ENCODE results near the gene FNDC8.
"Not testable (repeated sequence)": the region's sequence is repeated elsewhere in the genome, so short reads cannot be mapped to it uniquely, and the experiment has no call there.

The FNDC8 gene

DNA sequence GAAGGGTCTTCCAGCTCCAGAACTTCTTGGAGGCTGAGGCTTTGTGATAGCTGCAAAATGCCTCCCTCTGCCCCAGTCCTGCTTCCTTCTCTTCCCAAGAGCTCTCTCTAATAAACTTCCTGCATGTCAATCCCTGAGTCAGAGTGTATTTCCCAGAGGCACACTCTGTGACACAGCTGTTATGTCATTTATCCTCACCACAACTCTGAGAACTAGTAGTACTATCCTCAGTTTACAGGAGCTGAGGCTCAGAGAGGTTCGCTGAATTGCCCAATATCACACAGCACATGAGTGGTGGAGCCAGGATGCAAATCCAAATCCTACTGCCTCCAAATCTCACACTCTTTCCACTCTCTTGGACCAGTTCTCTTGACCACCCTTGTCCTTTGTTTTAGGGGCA lies 46.3 kb downstream of the FNDC8 start:
- H2AK5ac ChIP-seq (ENCODE audit: low read length): no peak overlapping the region
- H3K4me2 ChIP-seq (ENCODE audit: low read length): no peak overlapping the region
- no peak overlapping the region for H3K18ac ChIP-seq (ENCODE audit: low read length)
- H4K5ac ChIP-seq (ENCODE audit: low read length): no peak overlapping the region
- DNase-seq: no peak
- H3K4ac ChIP-seq (ENCODE audit: low read depth, low read length): no peak overlapping the region
- H3K36me3 ChIP-seq (ENCODE audit: control insufficient read depth, insufficient read depth, low read length): no peaks in the 10 kb centered on the region
- no peak overlapping the region for H2BK5ac ChIP-seq (ENCODE audit: low read length)
- no peaks in the 10 kb centered on the region for H3K4me1 ChIP-seq (ENCODE audit: control insufficient read depth, low read depth, low read length)
- no peak overlapping the region for H3K9ac ChIP-seq (ENCODE audit: low read length)
- no peak overlapping the region for H3K23ac ChIP-seq (ENCODE audit: low read length)
- no peak overlapping the region for H2BK15ac ChIP-seq (replicated peaks; ENCODE audit: low read depth)
- no peaks in the 10 kb centered on the region for H3K27me3 ChIP-seq (ENCODE audit: insufficient read depth, low read length, poor library complexity)
- no CpG with 5 or more reads among the region's 1 CpG for WGBS (ENCODE audit: extremely low coverage, insufficient coverage, low lambda C conversion rate)
- no peak overlapping the region for H3K4me3 ChIP-seq (ENCODE audit: low read length)
- H3K27ac ChIP-seq (ENCODE audit: low read depth, low read length): no peak overlapping the region
- H2BK120ac ChIP-seq (ENCODE audit: low read depth, low read length): no peak overlapping the region
- no peaks in the 10 kb centered on the region for H3K79me2 ChIP-seq (ENCODE audit: control insufficient read depth, insufficient read depth, low read length)
- H3K79me1 ChIP-seq (ENCODE audit: low read length): no peaks in the 10 kb centered on the region
- no peak overlapping the region for H3K56ac ChIP-seq (ENCODE audit: low read length)
- H4K8ac ChIP-seq (ENCODE audit: low read depth, low read length): no peak overlapping the region

DNA sequence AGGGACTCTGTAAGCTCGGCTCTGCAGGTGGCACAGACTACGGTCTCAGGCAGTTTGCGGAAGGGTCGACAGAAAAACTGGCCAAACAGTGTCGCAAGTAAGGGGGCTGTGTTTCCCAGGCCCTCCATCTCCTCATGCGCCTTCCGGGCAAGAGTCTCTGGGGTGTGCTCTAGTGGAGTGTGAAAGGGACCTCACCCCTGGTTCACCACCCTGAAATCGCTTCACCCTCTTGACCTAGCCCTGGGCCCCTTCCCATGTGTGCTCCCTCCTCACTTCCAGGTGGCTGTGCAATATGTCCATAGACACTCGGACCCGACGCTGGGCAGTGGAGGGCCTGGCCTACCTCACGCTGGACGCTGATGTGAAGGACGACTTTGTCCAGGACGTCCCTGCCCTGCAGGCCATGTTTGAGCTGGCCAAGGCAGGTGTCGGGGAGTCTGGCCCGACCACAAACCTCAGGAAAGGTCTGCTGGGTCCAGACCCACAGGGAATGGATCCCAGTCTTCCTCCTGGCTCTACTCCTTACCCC lies 48.5 kb downstream of the FNDC8 start:
- Histone ChIP-seq H3K4me3 (ENCODE audit: low read length) (no peak overlapping the region), H2BK5ac (ENCODE audit: low read length) (no peak overlapping the region), H3K79me2 (ENCODE audit: control insufficient read depth, insufficient read depth, low read length) (no peaks in the 10 kb centered on the region), H3K27me3 (ENCODE audit: insufficient read depth, low read length, poor library complexity) (no peaks in the 10 kb centered on the region), H2BK15ac (replicated peaks; ENCODE audit: low read depth) (no peak overlapping the region), H3K36me3 (ENCODE audit: control insufficient read depth, insufficient read depth, low read length) (no peaks in the 10 kb centered on the region), H3K23ac (ENCODE audit: low read length) (no peak overlapping the region), H3K18ac (ENCODE audit: low read length) (no peak overlapping the region), H3K4me2 (ENCODE audit: low read length) (no peak overlapping the region), H2AK5ac (ENCODE audit: low read length) (no peak overlapping the region), H2BK120ac (ENCODE audit: low read depth, low read length) (no peak overlapping the region), H3K4me1 (ENCODE audit: control insufficient read depth, low read depth, low read length) (no peaks in the 10 kb centered on the region), H3K27ac (ENCODE audit: low read depth, low read length) (no peak overlapping the region), H4K8ac (ENCODE audit: low read depth, low read length) (no peak overlapping the region), H3K79me1 (ENCODE audit: low read length) (no peaks in the 10 kb centered on the region), H4K5ac (ENCODE audit: low read length) (no peak overlapping the region), H3K4ac (ENCODE audit: low read depth, low read length) (no peak overlapping the region), H3K56ac (ENCODE audit: low read length) (no peak overlapping the region), H3K9ac (ENCODE audit: low read length) (no peak overlapping the region)
- WGBS (ENCODE audit: extremely low coverage, insufficient coverage, low lambda C conversion rate): no CpG with 5 or more reads among the region's 17 CpGs
- DNase-seq: no peak

DNA sequence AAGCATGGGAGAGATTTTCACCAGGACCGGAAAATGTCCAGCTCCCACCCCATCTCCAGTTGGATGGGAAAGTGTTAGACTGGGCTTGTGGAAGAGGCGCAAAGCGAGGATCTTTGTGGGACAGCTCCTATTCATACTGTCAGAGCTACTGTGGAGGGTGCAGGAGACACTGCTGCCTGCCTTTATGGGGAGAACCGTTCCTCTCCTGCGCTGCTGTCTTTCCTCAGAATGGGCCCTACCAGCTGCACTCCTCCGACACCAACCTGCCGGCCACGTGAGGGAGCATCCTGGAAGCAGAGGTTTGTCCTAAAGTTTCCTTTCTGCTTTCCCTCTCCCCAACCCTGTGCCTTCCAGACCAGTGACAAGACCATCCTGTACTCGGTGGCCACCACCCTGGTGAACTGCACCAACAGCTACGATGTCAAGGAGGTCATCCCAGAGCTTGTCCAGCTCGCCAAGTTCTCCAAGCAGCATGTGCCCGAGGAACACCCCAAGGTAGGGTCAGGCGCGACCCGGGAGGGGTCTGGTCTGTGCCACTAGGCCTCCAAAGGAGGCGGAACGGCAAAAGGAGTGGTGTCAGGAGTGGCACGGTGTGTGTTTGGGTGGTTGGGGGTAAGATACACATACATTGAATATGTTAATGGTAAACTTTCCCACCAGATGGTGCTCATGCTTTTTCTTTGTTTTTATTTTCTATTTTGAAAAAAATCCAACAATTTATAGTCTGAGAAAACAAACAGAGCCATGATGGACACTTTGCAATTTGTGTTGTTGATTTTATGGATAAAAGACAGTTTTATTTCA lies 49.8 kb downstream of the FNDC8 start:
- no peak overlapping the region for H3K4me2 ChIP-seq (ENCODE audit: low read length)
- WGBS (ENCODE audit: extremely low coverage, insufficient coverage, low lambda C conversion rate): no CpG with 5 or more reads among the region's 18 CpGs
- peak overlapping the region; percentile 25 for H3K56ac ChIP-seq (ENCODE audit: low read length)
- no peak overlapping the region for H2BK120ac ChIP-seq (ENCODE audit: low read depth, low read length)
- H3K23ac ChIP-seq (ENCODE audit: low read length): no peak overlapping the region
- no peak overlapping the region for H3K18ac ChIP-seq (ENCODE audit: low read length)
- no peak overlapping the region for H3K27ac ChIP-seq (ENCODE audit: low read depth, low read length)
- no peak for DNase-seq
- H3K9ac ChIP-seq (ENCODE audit: low read length): no peak overlapping the region
- no peak overlapping the region for H3K4me3 ChIP-seq (ENCODE audit: low read length)
- H3K4ac ChIP-seq (ENCODE audit: low read depth, low read length): no peak overlapping the region
- no peaks in the 10 kb centered on the region for H3K36me3 ChIP-seq (ENCODE audit: control insufficient read depth, insufficient read depth, low read length)
- no peaks in the 10 kb centered on the region for H3K79me2 ChIP-seq (ENCODE audit: control insufficient read depth, insufficient read depth, low read length)
- no peak overlapping the region for H2BK15ac ChIP-seq (replicated peaks; ENCODE audit: low read depth)
- H4K5ac ChIP-seq (ENCODE audit: low read length): no peak overlapping the region
- H4K8ac ChIP-seq (ENCODE audit: low read depth, low read length): no peak overlapping the region
- no peaks in the 10 kb centered on the region for H3K4me1 ChIP-seq (ENCODE audit: control insufficient read depth, low read depth, low read length)
- no peak overlapping the region for H2BK5ac ChIP-seq (ENCODE audit: low read length)
- H3K27me3 ChIP-seq (ENCODE audit: insufficient read depth, low read length, poor library complexity): no peaks in the 10 kb centered on the region
- no peaks in the 10 kb centered on the region for H3K79me1 ChIP-seq (ENCODE audit: low read length)
- H2AK5ac ChIP-seq (ENCODE audit: low read length): no peak overlapping the region

DNA sequence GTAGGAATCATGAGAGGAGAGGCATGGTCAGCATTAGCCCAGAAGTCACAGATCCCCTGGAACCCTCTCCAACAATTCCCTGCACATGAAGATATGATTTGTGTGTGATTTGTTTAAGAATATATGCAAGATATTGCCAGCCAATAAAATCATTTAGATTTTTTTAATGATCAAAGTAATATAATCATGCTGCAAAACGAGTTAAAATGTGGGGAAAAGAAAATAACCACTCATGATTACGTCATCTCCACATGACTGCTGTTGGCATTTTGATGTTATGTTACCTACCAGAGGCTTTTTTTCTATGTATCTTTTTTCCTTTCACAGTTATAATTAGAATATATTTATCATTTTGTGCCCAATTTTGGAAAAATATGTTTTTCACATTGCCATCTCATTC lies 50.4 kb downstream of the FNDC8 start:
- Histone ChIP-seq H3K27me3 (ENCODE audit: insufficient read depth, low read length, poor library complexity) (no peaks in the 10 kb centered on the region), H3K9ac (ENCODE audit: low read length) (no peak overlapping the region), H3K4me2 (ENCODE audit: low read length) (no peak overlapping the region), H4K5ac (ENCODE audit: low read length) (no peak overlapping the region), H3K4me1 (ENCODE audit: control insufficient read depth, low read depth, low read length) (no peaks in the 10 kb centered on the region), H2BK5ac (ENCODE audit: low read length) (no peak overlapping the region), H3K23ac (ENCODE audit: low read length) (no peak overlapping the region), H2BK120ac (ENCODE audit: low read depth, low read length) (no peak overlapping the region), H3K79me2 (ENCODE audit: control insufficient read depth, insufficient read depth, low read length) (no peaks in the 10 kb centered on the region), H3K4ac (ENCODE audit: low read depth, low read length) (no peak overlapping the region), H3K79me1 (ENCODE audit: low read length) (no peaks in the 10 kb centered on the region), H2BK15ac (replicated peaks; ENCODE audit: low read depth) (no peak overlapping the region), H3K4me3 (ENCODE audit: low read length) (no peak overlapping the region), H4K8ac (ENCODE audit: low read depth, low read length) (no peak overlapping the region), H3K27ac (ENCODE audit: low read depth, low read length) (no peak overlapping the region), H3K56ac (ENCODE audit: low read length) (no peak overlapping the region), H2AK5ac (ENCODE audit: low read length) (no peak overlapping the region), H3K18ac (ENCODE audit: low read length) (no peak overlapping the region), H3K36me3 (ENCODE audit: control insufficient read depth, insufficient read depth, low read length) (no peaks in the 10 kb centered on the region)
- WGBS (ENCODE audit: extremely low coverage, insufficient coverage, low lambda C conversion rate): no CpG with 5 or more reads among the region's 2 CpGs
- no peak for DNase-seq

DNA sequence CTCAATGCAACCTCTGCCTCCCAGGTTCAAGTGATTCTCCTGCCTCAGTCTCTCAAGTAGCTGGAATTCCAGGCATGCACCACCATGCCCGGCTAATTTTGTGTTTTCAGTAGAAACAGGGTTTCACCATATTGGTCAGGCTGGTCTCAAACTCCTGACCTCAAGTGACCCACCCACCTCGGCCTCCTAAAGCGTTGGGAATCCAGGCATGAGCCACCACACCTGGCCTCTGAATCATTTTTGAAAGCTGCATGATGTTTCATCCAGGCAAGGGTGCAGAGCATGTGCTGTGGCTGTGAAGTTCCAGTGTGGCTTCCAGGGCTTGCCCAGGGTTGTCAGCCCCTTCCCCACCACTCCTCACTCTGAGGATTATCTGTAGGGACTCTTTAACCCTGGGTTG lies 50.9 kb downstream of the FNDC8 start:
- not testable (repeated sequence) for H3K18ac ChIP-seq (ENCODE audit: low read length); H3K4me2 ChIP-seq (ENCODE audit: low read length); H3K56ac ChIP-seq (ENCODE audit: low read length); H3K23ac ChIP-seq (ENCODE audit: low read length); DNase-seq; H3K4me3 ChIP-seq (ENCODE audit: low read length); H2BK120ac ChIP-seq (ENCODE audit: low read depth, low read length); H4K8ac ChIP-seq (ENCODE audit: low read depth, low read length); H3K36me3 ChIP-seq (ENCODE audit: control insufficient read depth, insufficient read depth, low read length); H3K9ac ChIP-seq (ENCODE audit: low read length); H2BK15ac ChIP-seq (replicated peaks; ENCODE audit: low read depth); H2AK5ac ChIP-seq (ENCODE audit: low read length); H3K4ac ChIP-seq (ENCODE audit: low read depth, low read length); H2BK5ac ChIP-seq (ENCODE audit: low read length); H3K27me3 ChIP-seq (ENCODE audit: insufficient read depth, low read length, poor library complexity); H3K79me1 ChIP-seq (ENCODE audit: low read length); H3K79me2 ChIP-seq (ENCODE audit: control insufficient read depth, insufficient read depth, low read length); H4K5ac ChIP-seq (ENCODE audit: low read length); H3K27ac ChIP-seq (ENCODE audit: low read depth, low read length); H3K4me1 ChIP-seq (ENCODE audit: control insufficient read depth, low read depth, low read length)
- WGBS (ENCODE audit: extremely low coverage, insufficient coverage, low lambda C conversion rate): no CpG with 5 or more reads among the region's 3 CpGs
